Endometrial microvascular endothelial cells (primary cell): ENCODE measurements around the gene TOR2A. TPM values are rescaled to one million over a fixed set of nuclear protein-coding genes. Genes with fewer than 3 reads are reported as not detected.

Experiments
- in situ Hi-C: cut with HindIII; loops from 2 replicates; pipeline ENCODE4 v1.10.0; 2017; ENCODE audit warnings: low sequenced_read_pairs, low pct_unique_long_range_greater_than_20kb; ENCODE audit errors: inconsistent ontology term
- total RNA-seq: library from RNA; depleted of rRNA; stranded (reverse); fragments of >200 nt; gene quantifications from one replicate; pipeline ENCODE4 v1.2.3, GENCODE V29; 2015; ENCODE audit errors: inconsistent ontology term

The TOR2A gene
- total RNA-seq, 1 donor from 2014 or later: 26.4 TPM

GRCh38 chr9:127729522-127730256 is 5.4 kb downstream of the TOR2A start:
- in situ Hi-C loops: no loop called here

GRCh38 chr9:127728808-127729207 is 6.3 kb downstream of the TOR2A start:
- in situ Hi-C loops: no loop called here

GRCh38 chr9:127726871-127727270 is 8.2 kb downstream of the TOR2A start:
- in situ Hi-C loops: no loop called here

GRCh38 chr9:127724012-127724411 is 11.1 kb downstream of the TOR2A start:
- in situ Hi-C loops: no loop called here

- in situ Hi-C loops: no loop called here
Observed at GRCh38 chr9:127723444-127723843, 11.7 kb downstream of the TOR2A start.

DNA sequence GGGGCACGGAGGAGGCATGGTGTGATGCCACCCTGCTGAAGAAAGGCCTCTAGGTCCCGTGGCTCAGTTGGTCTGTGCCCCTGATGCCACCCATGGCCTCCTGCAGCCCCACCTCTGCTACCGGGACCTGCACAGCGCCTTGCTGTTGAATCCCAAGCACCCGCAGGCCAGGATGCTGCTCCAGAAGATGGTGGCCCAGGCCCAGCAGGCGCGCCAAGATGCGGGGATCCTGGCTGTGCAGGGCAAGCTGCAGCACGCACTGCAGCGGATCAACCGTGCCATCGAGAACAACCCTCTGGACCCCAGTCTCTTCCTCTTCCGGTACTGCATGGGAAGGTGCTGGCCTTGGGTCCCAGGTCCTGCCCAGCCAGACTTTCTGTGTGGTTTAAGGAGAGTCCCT is 12.1 kb downstream of the TOR2A start:
- in situ Hi-C loops: no loop called here

DNA sequence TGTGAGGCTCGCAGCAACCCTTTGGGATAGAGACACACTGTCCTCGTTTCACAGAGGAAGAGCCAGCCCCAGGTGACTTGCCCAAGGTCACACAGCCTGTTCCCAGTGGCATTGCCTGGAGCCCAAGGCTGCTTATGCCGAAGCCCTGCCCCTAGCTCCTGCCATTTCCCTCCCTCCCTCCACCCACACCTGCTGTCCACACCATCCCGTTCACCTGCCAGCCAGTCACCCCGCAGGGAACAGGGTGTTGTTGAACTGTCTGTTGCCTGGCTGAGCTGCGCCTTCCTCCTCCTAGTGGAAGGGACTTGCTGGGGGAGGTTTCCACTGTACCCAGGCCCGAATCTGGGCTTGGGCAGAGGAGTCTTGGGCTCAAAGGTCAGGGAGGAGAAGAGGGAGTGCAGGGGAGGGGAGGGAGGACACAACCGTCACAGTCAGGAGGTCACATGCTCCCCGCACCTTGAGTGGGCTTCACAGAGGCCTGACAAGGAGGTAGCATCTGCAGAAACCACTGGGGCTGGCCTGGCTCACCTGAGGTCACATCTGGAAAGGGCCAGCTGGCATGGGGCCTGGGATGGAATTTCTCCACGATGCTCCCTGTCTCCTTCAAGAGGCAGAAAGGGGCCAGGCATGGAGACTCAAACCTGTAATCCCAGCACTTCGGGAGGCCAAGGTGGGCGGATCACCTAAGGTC is 12.9 kb downstream of the TOR2A start:
- in situ Hi-C loops: no loop called here

DNA sequence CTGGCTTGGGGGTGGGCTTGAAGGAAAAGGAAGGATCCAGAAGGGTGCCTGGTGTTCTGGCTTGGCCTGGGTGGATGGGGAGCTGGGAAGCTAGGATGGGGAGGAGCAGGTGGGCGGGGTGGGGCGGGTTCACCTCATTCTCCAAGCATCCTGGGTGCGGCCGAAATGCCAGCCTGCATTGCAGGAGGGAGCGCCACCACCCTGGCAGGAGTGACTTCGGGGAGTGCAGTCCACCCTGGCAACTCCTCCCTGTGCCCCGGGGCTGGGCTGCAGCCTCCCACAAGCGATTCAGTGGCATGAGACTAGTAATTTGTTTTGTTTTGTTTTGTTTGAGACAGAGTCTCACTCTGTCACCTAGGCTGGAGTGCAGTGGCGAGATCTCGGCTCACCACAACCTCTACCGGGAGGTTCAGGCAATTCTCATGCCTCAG is 13.7 kb downstream of the TOR2A start:
- in situ Hi-C loops: no loop called here

GRCh38 chr9:127720865-127721227 is 14.2 kb downstream of the TOR2A start:
- in situ Hi-C loops: no loop called here

DNA sequence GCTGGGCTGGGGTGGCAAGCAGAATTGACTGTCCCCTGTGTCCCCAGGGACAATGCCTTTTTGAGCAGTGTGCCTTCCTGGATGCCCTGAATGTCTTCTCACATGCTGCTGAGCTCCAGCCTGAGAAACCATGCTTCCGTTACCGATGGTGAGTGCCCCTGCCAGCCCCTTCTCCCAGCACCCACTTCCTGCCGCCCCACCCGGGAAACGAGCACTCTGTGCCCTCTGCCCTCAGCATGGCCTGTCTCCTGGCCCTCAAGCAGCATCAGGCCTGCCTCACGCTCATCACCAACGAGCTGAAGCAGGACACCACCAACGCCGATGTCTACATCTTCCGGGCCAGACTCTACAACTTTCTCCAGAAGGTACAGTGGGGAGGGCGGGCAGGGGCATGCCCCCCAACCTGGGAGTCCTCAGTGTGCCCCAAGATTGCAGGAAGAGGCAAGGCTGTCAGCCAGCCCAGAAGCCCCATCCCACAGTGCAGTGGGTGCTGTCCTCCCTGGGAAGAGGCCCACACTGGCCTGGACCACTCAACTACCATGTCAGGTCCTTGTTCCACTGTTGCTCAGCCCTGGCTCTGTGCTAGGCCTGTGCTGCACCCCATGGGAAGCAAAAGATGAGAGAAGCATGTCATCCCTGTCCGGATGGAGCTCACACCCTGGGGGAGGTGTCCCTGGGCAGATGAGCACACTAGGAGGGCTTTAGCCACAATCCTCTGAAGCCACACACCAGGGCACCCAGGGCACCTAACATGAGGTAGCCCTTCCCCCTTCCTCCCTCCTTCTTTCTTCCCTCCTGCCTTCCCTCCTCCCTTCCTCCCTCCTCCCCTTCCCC is 14.8 kb downstream of the TOR2A start:
- in situ Hi-C loops: no loop called here

DNA sequence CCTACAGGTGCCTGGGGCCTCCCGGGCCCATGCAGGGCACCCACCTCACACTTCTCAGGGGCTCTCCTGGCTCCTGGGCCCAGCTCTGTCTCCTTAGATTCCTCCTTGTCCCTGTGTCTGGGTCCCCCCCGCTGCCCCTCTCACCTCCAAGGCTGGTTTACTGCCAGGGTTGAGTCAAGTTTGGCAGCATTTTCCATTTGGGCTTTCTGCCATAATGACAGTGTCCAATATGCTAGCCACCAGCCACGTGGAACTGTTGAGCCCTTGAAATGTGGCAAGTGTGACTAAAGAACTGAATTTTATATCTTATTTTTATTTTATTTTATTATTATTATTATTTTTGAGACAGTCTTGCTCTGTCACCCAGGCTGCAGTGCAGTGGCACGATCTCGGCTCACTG is 17.3 kb downstream of the TOR2A start:
- in situ Hi-C loops: no loop called here

- in situ Hi-C loops: no loop called here
Observed at GRCh38 chr9:127716412-127716811, 18.7 kb downstream of the TOR2A start.

GRCh38 chr9:127715470-127716337 is 19.4 kb downstream of the TOR2A start, which contains the start of the genes PTRH1 and TTC16:
Gene PTRH1 (minus strand): TSS chr9:127715663. CDS start chr9:127715639, 24 bp downstream.
Gene TTC16 (plus strand): TSS chr9:127716079. CDS start chr9:127716146, 67 bp downstream.
- in situ Hi-C loops: no loop called here

GRCh38 chr9:127714951-127715469 is 20.1 kb downstream of the TOR2A start:
- in situ Hi-C loops: no loop called here

GRCh38 chr9:127714020-127714750 is 20.9 kb downstream of the TOR2A start:
- in situ Hi-C loops: no loop called here

DNA sequence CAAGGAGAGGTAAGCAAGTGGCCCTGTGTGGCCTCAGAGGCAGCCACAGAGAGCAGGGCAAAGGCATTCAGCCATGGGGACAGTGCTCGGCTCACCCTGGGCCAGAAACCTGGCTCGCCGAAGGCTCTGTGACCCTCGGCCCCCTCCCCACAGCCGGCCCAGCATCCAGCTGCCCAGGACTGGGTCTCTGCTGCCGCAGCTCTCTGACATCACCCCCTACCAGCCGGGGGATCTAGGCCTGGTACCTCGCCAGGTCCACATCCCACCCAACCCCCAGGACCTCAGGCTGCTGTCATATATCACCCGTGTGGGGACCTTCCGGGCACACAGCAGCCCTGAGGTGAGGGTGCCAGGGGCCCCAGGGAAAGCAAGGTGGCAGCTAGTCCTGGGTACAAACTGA is 22.2 kb downstream of the TOR2A start:
- in situ Hi-C loops: no loop called here

DNA sequence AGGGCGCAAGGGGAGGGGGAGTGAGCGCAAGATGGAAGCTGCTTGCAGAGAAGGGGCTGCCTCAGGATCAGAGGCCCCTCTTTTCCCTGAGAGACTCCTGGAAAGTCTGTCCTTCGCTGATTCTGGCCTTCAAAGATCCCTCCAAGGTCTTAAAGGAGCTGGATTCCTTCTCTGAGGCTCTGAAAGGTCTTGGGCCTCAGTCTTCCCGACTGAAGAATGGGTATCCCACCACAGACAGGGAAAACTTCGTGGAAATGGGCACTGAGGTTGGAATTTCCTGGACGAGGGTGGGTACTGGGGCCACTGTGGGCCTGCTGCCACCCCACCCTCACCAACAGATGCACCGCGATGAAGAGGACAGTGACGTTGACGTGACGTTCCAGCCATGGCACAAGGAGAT is 22.7 kb downstream of the TOR2A start:
- in situ Hi-C loops: no loop called here

DNA sequence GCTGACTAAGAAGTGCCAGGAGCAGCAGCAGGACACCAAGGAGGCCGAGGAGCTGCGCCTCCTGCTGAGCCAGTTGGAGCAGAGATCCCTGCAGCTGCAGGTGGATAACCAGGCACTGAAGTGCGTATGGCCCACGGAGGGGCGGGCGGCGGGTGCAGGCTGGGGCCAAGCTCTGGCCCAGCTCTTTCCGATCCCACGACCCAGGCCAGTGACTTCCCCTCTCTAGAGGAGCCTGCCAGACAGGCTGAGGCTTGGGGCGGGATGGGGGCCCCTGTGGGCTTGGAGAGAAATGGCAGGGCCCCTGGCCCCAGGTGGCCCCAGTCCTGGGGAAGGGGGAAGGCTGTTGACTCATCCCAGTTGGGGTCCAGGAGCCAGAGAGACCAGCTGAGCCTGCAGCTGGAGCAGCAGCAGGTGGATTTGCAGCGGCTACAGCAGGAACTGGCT is 23.2 kb downstream of the TOR2A start:
- in situ Hi-C loops: no loop called here
